H1 (cell line): ENCODE measurements around the gene GLIPR2. TPM values are rescaled to one million over a fixed set of nuclear protein-coding genes. Genes with fewer than 3 reads are reported as not detected.

Experiments
- CTCF ChIA-PET: fragments of 300-600 bp; sonication (Branson Sonifier 250); formaldehyde crosslinking; loops from one replicate; lab custom pipeline; 2021; ENCODE audit not compliant: partially characterized antibody; lab: Charles Lee
- POLR2A ChIA-PET: fragments of 300-600 bp; sonication (Branson Sonifier 250); formaldehyde crosslinking; loops from one replicate; lab custom pipeline; 2021; ENCODE audit warnings: inconsistent platforms; ENCODE audit not compliant: partially characterized antibody; lab: Charles Lee
- DNase-seq, 2 experiments: peaks; one replicate each; pipeline versions ENCODE4 v3.0.0 to v3.0.0-alpha.2; 2010 to 2022; ENCODE audit warnings: low spot score in 2 of 2, low read depth in 1 of 2, mixed read lengths in 1 of 2
- FAIRE-seq: peaks from 2 replicates; lab custom pipeline; 2011; peaks lifted over from hg19 to GRCh38; lab: Jason Lieb, UNC
- H2AFZ ChIP-seq: 2 replicates; pipeline ENCODE4 v1.8.1; 2012; ENCODE audit warnings: low read length, inconsistent platforms
- H2AK5ac ChIP-seq: 2 replicates; pipeline ENCODE4 v1.6.1; 2013; ENCODE audit warnings: low read depth, low read length
- H2BK120ac ChIP-seq: replicated peaks from 2 replicates; pipeline ENCODE3; 2013; ENCODE audit warnings: low read depth, low read length, inconsistent platforms
- H2BK12ac ChIP-seq: 2 replicates; pipeline ENCODE4 v1.6.1; 2013; ENCODE audit warnings: low read depth, low read length
- H2BK15ac ChIP-seq: 2 replicates; pipeline ENCODE4 v1.6.1; 2013; ENCODE audit warnings: low read length
- H2BK20ac ChIP-seq: 2 replicates; pipeline ENCODE4 v1.6.1; 2013; ENCODE audit warnings: low read length
- H2BK5ac ChIP-seq: 2 replicates; pipeline ENCODE4 v1.6.1; 2013; ENCODE audit warnings: low read depth, low read length
- H3K14ac ChIP-seq: 2 replicates; pipeline ENCODE4 v1.6.1; 2013; ENCODE audit warnings: inconsistent platforms; ENCODE audit not compliant: insufficient read length
- H3K18ac ChIP-seq: 2 replicates; pipeline ENCODE4 v1.6.1; 2013; ENCODE audit warnings: low read length; ENCODE audit errors: extremely low read depth
- H3K23ac ChIP-seq: 2 replicates; pipeline ENCODE4 v1.6.1; 2013; ENCODE audit warnings: inconsistent platforms; ENCODE audit not compliant: insufficient read length
- H3K23me2 ChIP-seq: 2 replicates; pipeline ENCODE4 v1.6.1; 2013; ENCODE audit warnings: low read depth, low read length
- H3K27ac ChIP-seq: 2 replicates; pipeline ENCODE4 v1.6.1; 2011; ENCODE audit warnings: low read depth, low read length, inconsistent platforms
- H3K27me3 ChIP-seq, 4 experiments: replicated peaks in 1 of 4; 1 replicate in 1 of 4; 2 replicates in 3 of 4; pipeline versions ENCODE4 v1.6.1 to v1.8.1; 2011 to 2013; ENCODE audit warnings: low read length in 3 of 4, mild to moderate bottlenecking in 3 of 4, inconsistent platforms in 2 of 4, mixed read lengths in 2 of 4, moderate library complexity in 1 of 4; ENCODE audit not compliant: control insufficient read depth in 3 of 4, insufficient read depth in 3 of 4; ENCODE audit errors: extremely low read depth in 1 of 4
- H3K36me3 ChIP-seq, 4 experiments: 2 replicates each; pipeline versions ENCODE4 v1.6.1 to v1.8.1; 2011 to 2013; ENCODE audit warnings: mild to moderate bottlenecking in 4 of 4, low read length in 3 of 4, moderate library complexity in 2 of 4, control low read depth in 1 of 4, inconsistent platforms in 1 of 4; ENCODE audit not compliant: insufficient read depth in 4 of 4, control insufficient read depth in 2 of 4
- H3K4ac ChIP-seq: replicated peaks from 2 replicates; pipeline ENCODE3; 2013; ENCODE audit warnings: low read length, low read depth, mixed read lengths, inconsistent platforms; ENCODE audit not compliant: insufficient read length
- H3K4me1 ChIP-seq, 4 experiments: replicated peaks in 1 of 4; 1 replicate in 1 of 4; 2 replicates in 3 of 4; pipeline versions ENCODE4 v1.6.1 to v1.8.1; 2011 to 2013; ENCODE audit warnings: low read length in 3 of 4, inconsistent platforms in 2 of 4, mixed read lengths in 1 of 4; ENCODE audit not compliant: insufficient read depth in 4 of 4, control insufficient read depth in 3 of 4
- H3K4me2 ChIP-seq, 2 experiments: 2 replicates each; pipeline versions ENCODE4 v1.6.1 to v1.8.1; 2011 to 2013; ENCODE audit warnings: low read depth in 2 of 2, low read length in 2 of 2, control low read depth in 1 of 2, inconsistent platforms in 1 of 2, mild to moderate bottlenecking in 1 of 2; ENCODE audit not compliant: insufficient read depth in 1 of 2
- H3K4me3 ChIP-seq, 4 experiments: fragments of 200-600, 300-600 bp in 1 of 4; sonication (generic), shearing (Covaris generic), sonication (Bioruptor Twin) in 1 of 4; 2 replicates each; pipeline versions ENCODE4 v1.5.1 to v1.8.1; 2011 to 2016; ENCODE audit warnings: low read length in 4 of 4, low read depth in 3 of 4, control low read depth in 2 of 4, inconsistent platforms in 2 of 4, mild to moderate bottlenecking in 2 of 4, mixed read lengths in 1 of 4, moderate library complexity in 1 of 4; ENCODE audit not compliant: insufficient read depth in 2 of 4; ENCODE audit errors: extremely low read depth in 1 of 4
- H3K56ac ChIP-seq: replicated peaks from 2 replicates; pipeline ENCODE3; 2013; ENCODE audit warnings: low read depth, mild to moderate bottlenecking, mixed read lengths, low read length, inconsistent platforms; ENCODE audit not compliant: insufficient read length
- H3K79me1 ChIP-seq: 2 replicates; pipeline ENCODE4 v1.6.1; 2013; ENCODE audit warnings: low read depth, low read length, control low read depth
- H3K79me2 ChIP-seq, 2 experiments: 2 replicates each; pipeline versions ENCODE4 v1.6.1 to v1.8.1; 2012 to 2013; ENCODE audit warnings: low read length in 2 of 2, mild to moderate bottlenecking in 2 of 2, inconsistent platforms in 1 of 2; ENCODE audit not compliant: insufficient read depth in 2 of 2, control insufficient read depth in 1 of 2
- H3K9ac ChIP-seq, 4 experiments: replicated peaks in 1 of 4; 1 replicate in 1 of 4; 2 replicates in 3 of 4; pipeline versions ENCODE4 v1.6.1 to v1.8.1; 2011 to 2013; ENCODE audit warnings: low read depth in 3 of 4, low read length in 3 of 4, control low read depth in 2 of 4, mild to moderate bottlenecking in 2 of 4, moderate library complexity in 2 of 4, inconsistent platforms in 1 of 4; ENCODE audit errors: extremely low read depth in 1 of 4
- H3K9me3 ChIP-seq, 2 experiments: 2 replicates each; pipeline versions ENCODE4 v1.6.1 to v1.8.1; 2012 to 2013; ENCODE audit warnings: mild to moderate bottlenecking in 2 of 2, moderate library complexity in 2 of 2, control low read depth in 1 of 2, inconsistent platforms in 1 of 2, low read depth in 1 of 2, low read length in 1 of 2, mixed read lengths in 1 of 2; ENCODE audit not compliant: insufficient read depth in 2 of 2
- H4K20me1 ChIP-seq, 2 experiments: replicated peaks in 1 of 2; 2 replicates each; pipeline versions ENCODE3 to v1.8.1; 2011 to 2013; ENCODE audit warnings: inconsistent platforms in 2 of 2, low read length in 2 of 2, mild to moderate bottlenecking in 1 of 2; ENCODE audit not compliant: insufficient read depth in 2 of 2, control insufficient read depth in 1 of 2
- H4K5ac ChIP-seq: 2 replicates; pipeline ENCODE4 v1.6.1; 2013; ENCODE audit warnings: low read length, low read depth, mixed read lengths, inconsistent platforms; ENCODE audit not compliant: insufficient read length
- H4K8ac ChIP-seq: 2 replicates; pipeline ENCODE4 v1.8.0; 2013; ENCODE audit warnings: mild to moderate bottlenecking, moderate library complexity, low read length, inconsistent platforms; ENCODE audit not compliant: insufficient read depth; ENCODE audit errors: extremely low read depth
- H4K91ac ChIP-seq: replicated peaks from 2 replicates; pipeline ENCODE3; 2013; ENCODE audit warnings: low read length, mixed read lengths, inconsistent platforms; ENCODE audit not compliant: insufficient read length
- GABPA ChIP-seq: IDR thresholded peaks from 2 replicates; pipeline ENCODE4 v1.6.1; 2011; ENCODE audit warnings: mild to moderate bottlenecking, low read length, moderate library complexity, borderline replicate concordance; ENCODE audit not compliant: insufficient read depth
- GTF2F1 ChIP-seq: IDR thresholded peaks from 2 replicates; pipeline ENCODE4 v1.6.1; 2012; ENCODE audit warnings: low read depth, low read length, improper control_type of control experiment, borderline replicate concordance
- HDAC2 ChIP-seq, 2 experiments: fragments of 300-600 bp in 1 of 2; sonication (generic) in 1 of 2; IDR thresholded peaks; 2 replicates each; pipeline ENCODE4 v1.6.1; 2011 to 2012; ENCODE audit warnings: low read depth in 2 of 2, low read length in 2 of 2, mild to moderate bottlenecking in 2 of 2, moderate library complexity in 2 of 2, borderline replicate concordance in 1 of 2, inconsistent platforms in 1 of 2
- MAX ChIP-seq: IDR thresholded peaks from 2 replicates; pipeline ENCODE4 v1.6.1; 2012; ENCODE audit warnings: inconsistent platforms
- POLR2AphosphoS5 ChIP-seq: IDR thresholded peaks from 2 replicates; pipeline ENCODE4 v1.6.1; 2011; ENCODE audit warnings: low read depth, low read length
- SIN3A ChIP-seq, 2 experiments: IDR thresholded peaks in 1 of 2; conservative IDR thresholded peaks in 1 of 2; 2 replicates each; pipeline ENCODE4 v1.6.1; 2011 to 2012; ENCODE audit warnings: low read length in 2 of 2, improper control_type of control experiment in 1 of 2, low read depth in 1 of 2, mild to moderate bottlenecking in 1 of 2
- SP4 ChIP-seq: IDR thresholded peaks from 2 replicates; pipeline ENCODE4 v1.6.1; 2012; ENCODE audit warnings: low read length, inconsistent platforms
- TAF1 ChIP-seq: IDR thresholded peaks from 2 replicates; pipeline ENCODE4 v1.6.1; 2011; ENCODE audit warnings: mild to moderate bottlenecking, low read depth, low read length
- ZNF274 ChIP-seq: IDR thresholded peaks from 2 replicates; pipeline ENCODE4 v1.7.0; 2012; ENCODE audit warnings: low read length, borderline replicate concordance; ENCODE audit errors: extremely low read depth
- WGBS, 2 experiments: shearing (Covaris generic) in 1 of 2; methylation state at CpG; one replicate each; pipeline versions ENCODE4 v1.1.6 to v1.1.7; 2013 to 2015; ENCODE audit warnings: low lambda C conversion rate in 2 of 2, mixed read lengths in 2 of 2, inconsistent platforms in 1 of 2, low coverage in 1 of 2, missing lambda C conversion rate in 1 of 2; ENCODE audit not compliant: insufficient replicate concordance in 2 of 2, insufficient coverage in 1 of 2, insufficient read length in 1 of 2; ENCODE audit errors: extremely low coverage in 1 of 2, missing lambda C conversion rate in 1 of 2; 5-methylcytosine and 5-hydroxymethylcytosine counted together
- polyA plus RNA-seq, 7 experiments: library from polyadenylated mRNA; depleted of rRNA in 3 of 7; stranded (reverse) in 5 of 7; unstranded in 2 of 7; fragments of >200 nt in 5 of 7; fragments of 200-250 nt in 2 of 7; gene quantifications; 1 replicate in 5 of 7; 2 replicates in 1 of 7; 4 replicates in 1 of 7; pipeline versions ENCODE4 v1.2.1 to v1.2.3, GENCODE V29; 2011 to 2013; ENCODE audit warnings: missing spikeins in 2 of 7, mixed read lengths in 2 of 7
- total RNA-seq: library from RNA; stranded (reverse); fragmentation: NEBNext Ultra II Directional; extraction: Animal tissue kit (Norgen Biotek cat#: 25700); gene quantifications from 2 replicates; pipeline ENCODE4 v1.2.1, GENCODE V29; 2021

The GLIPR2 gene
- total and polyA plus RNA-seq, 2 of the 8 experiments (the other 6 are each of a cell fraction or from before 2014, with no cell fraction given) = 7.9 to 12.0 TPM

DNA sequence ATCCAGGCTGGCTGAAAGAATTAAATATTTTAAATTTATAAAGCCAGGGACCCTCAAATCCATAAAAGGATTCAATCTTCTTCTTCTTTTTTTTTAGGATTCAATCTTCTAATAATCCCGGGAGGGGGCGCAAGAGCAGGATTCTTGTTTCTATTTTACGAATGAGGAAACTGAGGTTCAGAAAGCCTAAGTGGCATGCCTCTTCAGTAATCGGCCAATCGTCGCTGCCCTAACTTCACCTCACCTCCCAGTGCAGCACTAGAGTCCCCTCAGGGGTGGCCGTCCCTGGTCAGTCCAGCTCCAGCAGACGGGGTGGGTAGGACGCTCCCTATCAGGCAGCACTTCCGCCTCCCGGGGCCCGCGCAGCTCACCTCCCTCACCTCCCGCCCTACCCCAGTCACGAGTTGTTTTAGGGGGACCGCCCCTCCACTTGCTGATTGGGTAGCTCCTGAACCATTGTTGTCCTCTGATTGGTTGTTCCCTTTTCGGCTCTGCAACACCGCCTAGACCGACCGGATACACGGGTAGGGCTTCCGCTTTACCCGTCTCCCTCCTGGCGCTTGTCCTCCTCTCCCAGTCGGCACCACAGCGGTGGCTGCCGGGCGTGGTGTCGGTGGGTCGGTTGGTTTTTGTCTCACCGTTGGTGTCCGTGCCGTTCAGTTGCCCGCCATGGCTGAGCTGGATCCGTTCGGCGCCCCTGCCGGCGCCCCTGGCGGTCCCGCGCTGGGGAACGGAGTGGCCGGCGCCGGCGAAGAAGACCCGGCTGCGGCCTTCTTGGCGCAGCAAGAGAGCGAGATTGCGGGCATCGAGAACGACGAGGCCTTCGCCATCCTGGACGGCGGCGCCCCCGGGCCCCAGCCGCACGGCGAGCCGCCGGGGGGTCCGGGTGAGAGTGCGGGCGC lies 54.1 kb downstream of the GLIPR2 start, which contains the start of gene CLTA:
Gene CLTA, plus strand, starts transcription at position 534 of the 902 bp plus-strand sequence. Its CDS starts 136 bp downstream, at position 670.
- Histone ChIP-seq H3K4ac (no peak within 1 kb of the TSS), H3K4me3 (peak within 1 kb of the TSS; percentile 86 to 98 (median 97)), H2BK15ac (no peak within 1 kb of the TSS), H2AK5ac (no peak within 1 kb of the TSS), H3K56ac (peak within 1 kb of the TSS; percentile 7), H4K91ac (peak within 1 kb of the TSS; percentile 47), H2BK12ac (no peak within 1 kb of the TSS), H3K79me1 (peaks cover 9% of the 10 kb centered on the region), H3K23ac (no peak within 1 kb of the TSS), H3K79me2 (peaks cover 36 to 48% of the 10 kb centered on the region in 2 experiments), H2BK5ac (peak within 1 kb of the TSS; percentile 66), H3K27me3 (no peaks in the 10 kb centered on the region), H3K9me3 (no peaks in the 10 kb centered on the region), H2AFZ (peak within 1 kb of the TSS; percentile 78), H3K36me3 (peaks cover 0 to 5% (median 2%) of the 10 kb centered on the region in 4 experiments; a peak in 1 of 8 replicates), H3K4me2 (peak within 1 kb of the TSS; percentile 95 to 99), H4K5ac (peak within 1 kb of the TSS; percentile 78), H3K18ac (peak within 1 kb of the TSS; percentile 92), H4K20me1 (peaks cover 17 to 19% of the 10 kb centered on the region in 2 experiments), H3K9ac (peak within 1 kb of the TSS; percentile 83 to 94 (median 88)), H3K27ac (peak within 1 kb of the TSS; percentile 89), H3K14ac (no peak within 1 kb of the TSS), H2BK20ac (no peak within 1 kb of the TSS), H3K23me2 (peaks cover 8% of the 10 kb centered on the region), H2BK120ac (no peak within 1 kb of the TSS), H3K4me1 (peaks cover 6 to 12% (median 10%) of the 10 kb centered on the region in 4 experiments; a peak in 6 of 7 replicates), H4K8ac (peak within 1 kb of the TSS; percentile 86)
- POLR2A ChIA-PET = interaction anchor here (0.7 to 3.4 kb wide), 27 partner anchors 8 to 232 kb away, joined by 3 to 25 read pairs (median 5); partner anchors contain the start of genes CCIN, GLIPR2, GNE and RECK
- peak; percentile 92 to 93 for DNase-seq
- peak; percentile 76 for FAIRE-seq
- WGBS, 2 experiments = 2% methylated on average over 46 of the region's 68 CpGs; no CpG with 5 or more reads in 1 of the 2 experiments
- CTCF ChIA-PET = interaction anchor here (0.5 to 5.5 kb wide), 15 partner anchors 13 to 437 kb away, joined by 3 to 38 read pairs (median 4); partner anchors contain the start of gene GLIPR2
- TF ChIP-seq HDAC2 (IDR thresholded peaks at IDR 0.05; ENCODE audit: borderline replicate concordance in 1 of 2, low read depth in 2 of 2, low read length in 2 of 2) (peak in 1 of 2 experiments; percentile 26; a peak in 1 of 4 replicates), TAF1 (peak; percentile 95), GABPA (peak; percentile 65; the same call in 1 of the 2 replicates), POLR2AphosphoS5 (peak; percentile 98), GTF2F1 (peak; percentile 42; the same call in 1 of the 2 replicates), SP4 (peak; percentile 29; the same call in 1 of the 2 replicates), SIN3A (conservative IDR thresholded peaks at IDR 0.05 in 1 of 2, IDR thresholded peaks at IDR 0.05 in 1 of 2; ENCODE audit: low read depth in 1 of 2, low read length in 2 of 2) (peak in 1 of 2 experiments; percentile 75; a peak in 2 of 4 replicates), MAX (peak; percentile 45; the same call in 1 of the 2 replicates), ZNF274 (no peak)
